D721Med (cell line): ENCODE measurements around the gene HSPBP1.
A peak's percentile ranks its signal among the peaks of the same experiment; 100 is the strongest.

Experiments used
- DNase-seq: peaks from one replicate; pipeline ENCODE4 v3.0.0; 2011; ENCODE audit warnings: low spot score; ENCODE audit not compliant: insufficient read length
- FAIRE-seq: peaks from 2 replicates; lab custom pipeline; 2011; peaks lifted over from hg19 to GRCh38; lab: Jason Lieb, UNC
- TF ChIP-seq, protein P1 (sequence below): IDR thresholded peaks from 2 replicates; pipeline ENCODE4 v1.5.1; 2012; ENCODE audit warnings: mild to moderate bottlenecking, control low read depth; ENCODE audit not compliant: insufficient read depth; ENCODE audit errors: missing control alignments

Gene HSPBP1

DNA sequence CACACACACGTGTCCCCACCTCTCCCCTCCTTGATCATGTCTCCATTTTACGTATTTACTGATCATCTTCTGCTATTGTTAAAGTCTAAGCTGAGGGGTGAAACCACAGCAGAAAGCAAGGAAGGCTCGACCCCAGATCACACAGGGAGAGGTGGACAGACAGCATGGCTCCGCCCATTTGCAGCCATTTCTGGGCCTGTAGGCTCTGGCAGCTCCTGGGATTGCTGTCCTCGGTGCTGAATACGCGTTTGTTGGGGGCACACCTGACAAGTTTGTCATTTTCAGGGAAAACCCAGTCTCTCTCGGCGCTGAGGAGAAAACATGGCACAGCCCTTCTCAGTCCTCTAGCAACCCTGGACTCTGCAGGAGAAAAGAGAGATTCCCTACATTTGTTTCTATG is 59.4 kb downstream of the HSPBP1 start:
- DNase-seq, result no peak
- FAIRE-seq, result no peak
- TF ChIP-seq, protein P1, sequence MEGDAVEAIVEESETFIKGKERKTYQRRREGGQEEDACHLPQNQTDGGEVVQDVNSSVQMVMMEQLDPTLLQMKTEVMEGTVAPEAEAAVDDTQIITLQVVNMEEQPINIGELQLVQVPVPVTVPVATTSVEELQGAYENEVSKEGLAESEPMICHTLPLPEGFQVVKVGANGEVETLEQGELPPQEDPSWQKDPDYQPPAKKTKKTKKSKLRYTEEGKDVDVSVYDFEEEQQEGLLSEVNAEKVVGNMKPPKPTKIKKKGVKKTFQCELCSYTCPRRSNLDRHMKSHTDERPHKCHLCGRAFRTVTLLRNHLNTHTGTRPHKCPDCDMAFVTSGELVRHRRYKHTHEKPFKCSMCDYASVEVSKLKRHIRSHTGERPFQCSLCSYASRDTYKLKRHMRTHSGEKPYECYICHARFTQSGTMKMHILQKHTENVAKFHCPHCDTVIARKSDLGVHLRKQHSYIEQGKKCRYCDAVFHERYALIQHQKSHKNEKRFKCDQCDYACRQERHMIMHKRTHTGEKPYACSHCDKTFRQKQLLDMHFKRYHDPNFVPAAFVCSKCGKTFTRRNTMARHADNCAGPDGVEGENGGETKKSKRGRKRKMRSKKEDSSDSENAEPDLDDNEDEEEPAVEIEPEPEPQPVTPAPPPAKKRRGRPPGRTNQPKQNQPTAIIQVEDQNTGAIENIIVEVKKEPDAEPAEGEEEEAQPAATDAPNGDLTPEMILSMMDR, result no peak

DNA sequence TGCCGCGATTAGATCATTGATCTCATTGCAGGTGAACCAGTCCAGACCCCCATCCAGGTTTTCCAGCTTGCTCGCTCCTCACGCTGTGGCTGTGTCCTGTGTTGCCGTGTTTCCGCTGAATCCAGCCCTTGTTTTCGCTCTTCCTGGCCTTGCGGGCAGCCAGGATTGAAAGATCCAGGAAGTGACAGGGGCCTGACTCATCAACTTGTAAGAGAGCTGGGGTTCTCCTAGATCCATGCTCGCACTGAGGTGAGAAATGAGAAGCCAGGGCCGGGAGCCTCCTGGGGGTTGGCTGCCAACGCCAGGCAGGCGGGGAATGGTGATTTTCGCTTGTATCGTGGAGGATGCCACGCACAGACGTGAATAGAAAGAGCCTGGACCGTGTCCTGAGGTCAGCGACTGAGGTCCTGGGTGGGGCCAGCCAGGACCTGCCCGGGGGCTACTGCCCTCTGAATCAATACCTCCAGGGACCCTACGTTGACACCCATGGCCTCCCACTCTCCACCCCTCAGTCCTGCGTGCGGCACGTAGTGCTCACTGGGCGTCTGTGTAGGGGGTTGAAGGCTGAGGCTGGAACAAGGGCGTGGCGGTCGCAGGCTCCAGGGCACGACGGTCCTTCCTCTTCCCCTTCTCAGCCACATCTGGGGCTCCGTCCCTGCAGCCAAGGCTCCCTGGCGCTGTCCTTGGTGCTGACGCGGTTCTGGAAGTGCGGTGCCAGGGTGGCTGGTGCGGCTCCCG is 63.3 kb downstream of the HSPBP1 start:
- TF ChIP-seq, protein P1, result no peak
- no peak for FAIRE-seq
- DNase-seq, result peak; percentile 98

DNA sequence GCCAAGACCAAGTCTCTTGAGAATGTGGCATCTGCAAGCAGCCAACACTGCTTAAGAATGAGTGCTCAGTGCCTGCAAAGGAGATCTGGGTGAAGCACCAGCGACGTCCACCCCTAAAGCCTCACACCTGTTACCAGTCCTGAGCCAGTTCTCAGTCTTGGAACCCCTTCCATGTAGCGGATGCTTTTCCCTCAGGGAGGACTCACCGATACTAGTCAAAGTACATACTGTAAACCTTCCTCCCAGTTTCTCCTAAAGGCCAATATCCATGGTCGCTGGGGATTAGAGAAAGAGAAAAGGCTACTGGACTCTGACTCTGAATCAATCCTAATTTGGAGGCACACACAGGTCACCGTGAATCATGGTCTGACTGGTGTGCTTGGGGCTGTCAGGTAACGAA is 66.4 kb downstream of the HSPBP1 start:
- TF ChIP-seq, protein P1, result no peak
- FAIRE-seq, result no peak
- no peak for DNase-seq

DNA sequence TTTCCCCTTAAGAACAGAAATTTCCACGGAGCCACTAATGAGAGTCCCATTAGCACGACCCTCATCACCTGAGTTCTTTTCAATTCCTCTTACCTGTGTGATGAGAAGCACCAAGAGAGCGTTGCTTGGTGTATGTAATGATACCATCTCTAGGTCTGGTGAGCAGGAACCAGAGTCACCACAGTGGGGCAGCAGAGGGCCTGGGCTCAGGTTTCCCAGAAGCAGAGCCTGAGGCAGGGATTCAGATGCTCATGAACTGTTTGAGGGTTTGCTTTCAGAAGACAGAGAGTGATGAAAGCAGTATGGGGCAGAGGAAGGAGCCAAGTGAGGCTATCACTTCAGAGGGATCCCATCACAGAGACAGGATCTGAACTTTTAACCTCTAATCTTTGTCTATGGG is 67.5 kb downstream of the HSPBP1 start:
- DNase-seq (no peak), FAIRE-seq (no peak)
- TF ChIP-seq, protein P1, result peak; percentile 8
